Islet of Langerhans (tissue), 1 donor: ENCODE measurements around the gene GPC6.
"Not testable (repeated sequence)": the region's sequence is repeated elsewhere in the genome, so short reads cannot be mapped to it uniquely, and the experiment has no call there.

Experiments
- FAIRE-seq: peaks from one replicate; lab custom pipeline; 2011; peaks lifted over from hg19 to GRCh38; lab: Jason Lieb, UNC

The GPC6 gene

GRCh38 chr13:93450191-93450621 lies 223.6 kb downstream of the GPC6 start:
- no peak for FAIRE-seq

GRCh38 chr13:93450761-93451160 lies 224.2 kb downstream of the GPC6 start:
- no peak for FAIRE-seq

- not testable (repeated sequence) for FAIRE-seq
Measured at GRCh38 chr13:93454676-93455235, 228.1 kb downstream of the GPC6 start.

GRCh38 chr13:93455861-93456260 lies 229.3 kb downstream of the GPC6 start:
- no peak for FAIRE-seq

- no peak for FAIRE-seq
Measured at GRCh38 chr13:93460005-93460404, 233.4 kb downstream of the GPC6 start.

- no peak for FAIRE-seq
Measured at GRCh38 chr13:93462151-93462550, 235.5 kb downstream of the GPC6 start.

GRCh38 chr13:93466502-93467036 lies 240.0 kb downstream of the GPC6 start:
- FAIRE-seq: no peak

- FAIRE-seq: no peak
Measured at GRCh38 chr13:93467175-93467574, 240.6 kb downstream of the GPC6 start.

GRCh38 chr13:93468433-93468832 lies 241.8 kb downstream of the GPC6 start:
- no peak for FAIRE-seq

GRCh38 chr13:93472296-93472695 lies 245.7 kb downstream of the GPC6 start:
- no peak for FAIRE-seq

GRCh38 chr13:93472814-93473296 lies 246.2 kb downstream of the GPC6 start:
- FAIRE-seq: no peak

GRCh38 chr13:93473441-93474270 lies 247.0 kb downstream of the GPC6 start:
- no peak for FAIRE-seq

- no peak for FAIRE-seq
Measured at GRCh38 chr13:93476175-93476574, 249.6 kb downstream of the GPC6 start.

- no peak for FAIRE-seq
Measured at GRCh38 chr13:93477238-93477637, 250.6 kb downstream of the GPC6 start.

GRCh38 chr13:93480553-93481106 lies 254.0 kb downstream of the GPC6 start:
- peak; percentile 71 for FAIRE-seq

- not testable (repeated sequence) for FAIRE-seq
Measured at GRCh38 chr13:93496117-93496516, 269.5 kb downstream of the GPC6 start.

GRCh38 chr13:93496985-93497673 lies 270.5 kb downstream of the GPC6 start:
- no peak for FAIRE-seq

GRCh38 chr13:93499991-93500390 lies 273.4 kb downstream of the GPC6 start:
- no peak for FAIRE-seq

GRCh38 chr13:93502071-93502470 lies 275.5 kb downstream of the GPC6 start:
- FAIRE-seq: peak; percentile 33

GRCh38 chr13:93502987-93503615 lies 276.5 kb downstream of the GPC6 start:
- no peak for FAIRE-seq

- FAIRE-seq: no peak
Measured at GRCh38 chr13:93505104-93505952, 278.7 kb downstream of the GPC6 start.
